GM21390 (cell line): ENCODE data around the gene RTL10.
"Not testable (repeated sequence)": the region's sequence is repeated elsewhere in the genome, so short reads cannot be mapped to it uniquely, and the experiment has no call there.

Experiments used
- ATAC-seq: cut with Tn5 transposase; IDR thresholded peaks from one replicate; pipeline ENCODE4 v1.9.1; 2021; ENCODE audit not compliant: unreplicated experiment

Gene RTL10

DNA sequence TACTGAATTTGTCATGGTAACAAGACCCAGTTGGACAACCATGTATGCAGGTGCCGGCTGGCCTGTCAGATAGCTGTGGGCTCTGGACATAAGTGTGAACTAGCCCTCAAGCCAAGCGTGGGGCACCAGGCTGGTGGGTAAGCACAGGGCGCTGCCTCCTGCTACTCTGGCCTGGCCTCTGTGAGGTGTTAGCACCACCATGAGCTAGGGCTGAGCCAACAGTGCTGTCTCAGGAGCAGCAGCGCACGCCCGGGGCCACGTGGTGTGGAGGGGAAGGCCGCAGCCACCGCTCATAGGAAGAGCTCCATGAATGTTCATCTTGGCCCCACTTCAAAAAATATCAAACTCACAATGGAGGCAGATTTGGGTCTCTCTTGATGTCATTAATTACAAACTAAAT lies 35.3 kb upstream of the RTL10 start:
- no peak for ATAC-seq

DNA sequence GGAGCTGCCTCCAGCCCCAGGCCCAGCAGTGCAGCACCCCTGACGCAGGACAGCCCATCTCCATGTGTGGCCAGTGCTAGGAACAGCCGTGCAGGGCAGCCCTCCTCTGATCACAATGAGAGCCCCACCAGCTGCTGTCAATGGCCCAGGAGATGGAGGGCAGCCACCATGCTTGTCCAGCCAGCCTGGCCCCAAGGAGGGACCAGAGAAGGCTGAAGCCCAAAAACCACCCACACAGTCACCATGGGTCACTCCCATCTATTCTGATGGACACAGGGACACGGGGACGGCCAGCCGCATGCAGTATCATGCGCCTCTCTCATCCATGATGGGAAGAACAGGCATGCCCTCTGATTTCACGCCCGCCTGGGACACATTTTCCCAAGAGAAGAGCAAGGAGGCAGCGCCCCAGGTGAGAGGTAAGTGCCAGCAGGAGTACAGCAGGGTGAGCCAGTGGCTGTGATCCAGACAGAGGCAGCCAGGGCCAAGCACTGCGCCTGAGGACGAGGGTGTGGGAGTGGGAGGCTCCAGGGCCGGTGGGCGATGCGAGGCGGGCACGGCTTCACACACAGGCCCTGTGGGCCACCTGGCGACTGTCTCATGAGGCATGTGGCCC lies 33.6 kb upstream of the RTL10 start:
- no peak for ATAC-seq

DNA sequence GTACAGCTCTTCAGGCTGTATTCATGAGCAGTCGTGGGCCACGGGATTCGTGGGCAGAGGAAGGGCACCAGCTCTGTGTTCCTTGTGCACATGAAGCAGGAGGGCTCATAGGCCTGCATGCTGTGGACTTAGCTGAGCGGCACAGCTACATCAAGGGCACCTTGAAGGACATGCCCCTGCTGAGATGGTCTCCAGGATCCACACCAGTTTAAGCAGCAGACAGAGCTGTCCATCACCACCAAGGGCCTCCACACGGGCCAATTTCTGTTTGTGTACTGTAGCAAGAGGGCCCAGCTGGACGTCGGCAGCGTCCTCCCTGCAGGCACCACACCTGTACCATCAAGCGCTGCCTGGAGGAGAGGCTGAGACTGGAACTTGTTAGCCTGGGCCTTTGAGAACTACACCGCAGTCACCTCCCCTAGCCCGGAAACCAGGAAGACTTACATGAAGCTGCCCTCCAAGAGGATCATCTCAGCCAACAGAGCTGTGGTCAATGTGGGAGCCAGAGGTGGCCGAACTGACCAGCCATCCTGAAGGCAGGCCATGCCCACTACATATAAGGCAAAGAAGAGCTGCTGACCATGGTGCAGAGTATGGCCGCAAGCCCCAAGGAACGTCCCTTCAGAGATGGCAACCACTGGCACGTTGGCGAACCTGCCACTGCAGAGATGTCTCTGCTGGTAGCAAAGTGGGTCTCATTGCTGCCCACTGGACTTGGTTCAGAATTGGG lies 32.7 kb upstream of the RTL10 start:
- ATAC-seq, result no peak

DNA sequence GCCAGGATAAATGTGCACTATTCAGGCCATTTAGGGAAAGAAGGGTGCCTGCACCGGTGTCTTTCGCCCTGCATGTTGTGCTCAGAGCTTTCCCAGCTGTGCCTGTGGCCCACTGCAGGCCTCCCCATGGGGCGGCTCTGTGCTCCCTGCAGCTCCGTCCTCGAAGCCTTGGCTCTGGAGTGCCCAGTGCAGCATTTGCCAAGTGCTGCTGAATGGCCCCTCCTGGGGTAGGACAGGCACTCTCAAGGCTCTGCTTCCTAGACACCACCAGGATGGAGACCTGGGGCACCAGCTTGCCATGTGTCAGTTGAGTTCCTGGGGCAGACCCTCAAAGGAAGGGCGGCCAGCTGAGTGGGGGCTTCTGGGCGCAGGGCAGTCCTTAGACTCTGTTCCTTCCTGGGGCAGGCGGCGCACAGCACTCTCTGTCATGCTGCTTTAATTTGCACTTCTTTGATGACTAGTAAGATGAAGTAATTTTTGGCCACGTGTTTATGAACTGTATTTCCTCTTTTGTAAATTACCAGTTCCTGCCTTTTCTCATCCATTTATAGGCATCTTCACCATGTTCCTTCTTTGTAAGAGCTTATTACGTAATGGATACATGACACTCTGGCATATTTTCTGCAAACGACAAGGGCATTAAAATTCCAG lies 32.1 kb upstream of the RTL10 start:
- no peak for ATAC-seq

DNA sequence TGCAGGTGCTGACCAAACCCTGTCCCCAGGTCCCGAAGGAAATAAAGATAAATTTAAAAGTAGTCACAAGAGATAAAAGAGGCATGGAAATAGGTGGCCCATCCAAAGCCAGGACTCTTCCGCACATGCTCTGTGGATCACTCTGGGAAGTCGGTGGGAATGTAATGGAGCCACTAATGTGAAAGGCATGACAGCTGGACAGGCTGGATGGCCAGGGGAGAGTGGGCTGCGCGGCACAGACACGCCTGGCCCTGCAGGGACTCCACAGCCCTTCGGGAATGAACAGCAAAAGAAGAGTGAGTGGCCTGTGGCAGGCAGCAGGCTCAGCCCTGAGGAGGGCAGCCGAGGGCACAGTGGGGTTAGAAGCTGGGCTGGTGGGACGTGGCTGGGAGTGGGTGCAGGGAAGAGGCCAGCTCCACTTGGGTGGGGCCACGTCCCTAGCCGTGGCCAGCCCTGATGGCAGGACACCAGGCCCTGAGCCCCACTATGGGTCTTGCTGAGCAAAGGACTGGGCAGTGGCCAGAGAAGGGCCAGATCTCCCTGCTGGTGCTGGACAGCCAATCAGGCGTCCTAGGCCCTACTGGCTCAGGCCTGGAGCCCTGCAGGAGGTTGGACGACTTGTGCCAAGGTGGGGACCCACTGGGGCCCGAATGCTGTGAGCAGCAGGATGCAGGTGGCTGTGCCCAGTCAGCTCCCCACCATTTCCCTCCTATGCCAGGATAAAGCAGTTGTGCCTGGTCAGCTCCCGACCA lies 31.3 kb upstream of the RTL10 start:
- no peak for ATAC-seq

DNA sequence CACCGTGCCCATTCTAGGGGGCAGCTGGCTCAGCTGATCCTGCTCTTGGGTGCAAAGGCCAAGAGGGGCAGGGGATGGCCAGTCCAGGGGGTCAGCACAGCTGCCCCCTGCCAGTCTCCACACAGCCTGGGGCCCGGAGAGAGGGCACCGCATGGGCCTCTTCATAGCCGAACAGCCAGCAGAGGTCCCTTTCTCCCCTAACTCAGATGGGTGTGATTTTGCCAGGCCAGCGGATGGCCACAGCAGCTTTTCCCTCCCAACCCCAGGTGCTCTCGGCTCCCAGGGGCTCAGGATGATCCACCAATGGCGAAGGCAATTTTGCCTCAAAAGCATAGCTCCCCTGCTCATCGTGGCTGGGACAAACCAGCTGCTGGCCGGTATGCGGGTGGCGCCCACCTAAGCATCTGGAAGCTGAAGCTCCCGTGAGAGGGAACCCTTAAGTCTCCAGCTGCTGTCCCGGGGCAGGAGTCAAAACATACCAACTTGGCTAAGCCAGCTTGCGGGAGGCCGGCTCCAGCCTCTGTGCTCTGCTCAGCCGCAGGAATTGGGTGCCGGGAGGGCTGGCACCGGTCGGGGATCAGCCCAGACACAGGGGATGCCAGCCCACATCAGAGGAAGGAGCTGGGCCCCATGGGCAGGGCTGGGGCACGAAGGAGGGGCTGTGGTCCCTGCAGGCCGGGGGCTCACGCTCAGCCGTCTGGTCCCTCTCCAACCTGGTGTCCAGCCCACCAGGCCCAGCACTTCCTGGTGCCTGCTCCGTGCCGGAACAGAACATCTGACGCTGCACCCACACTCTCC lies 30.5 kb upstream of the RTL10 start:
- ATAC-seq, result no peak

DNA sequence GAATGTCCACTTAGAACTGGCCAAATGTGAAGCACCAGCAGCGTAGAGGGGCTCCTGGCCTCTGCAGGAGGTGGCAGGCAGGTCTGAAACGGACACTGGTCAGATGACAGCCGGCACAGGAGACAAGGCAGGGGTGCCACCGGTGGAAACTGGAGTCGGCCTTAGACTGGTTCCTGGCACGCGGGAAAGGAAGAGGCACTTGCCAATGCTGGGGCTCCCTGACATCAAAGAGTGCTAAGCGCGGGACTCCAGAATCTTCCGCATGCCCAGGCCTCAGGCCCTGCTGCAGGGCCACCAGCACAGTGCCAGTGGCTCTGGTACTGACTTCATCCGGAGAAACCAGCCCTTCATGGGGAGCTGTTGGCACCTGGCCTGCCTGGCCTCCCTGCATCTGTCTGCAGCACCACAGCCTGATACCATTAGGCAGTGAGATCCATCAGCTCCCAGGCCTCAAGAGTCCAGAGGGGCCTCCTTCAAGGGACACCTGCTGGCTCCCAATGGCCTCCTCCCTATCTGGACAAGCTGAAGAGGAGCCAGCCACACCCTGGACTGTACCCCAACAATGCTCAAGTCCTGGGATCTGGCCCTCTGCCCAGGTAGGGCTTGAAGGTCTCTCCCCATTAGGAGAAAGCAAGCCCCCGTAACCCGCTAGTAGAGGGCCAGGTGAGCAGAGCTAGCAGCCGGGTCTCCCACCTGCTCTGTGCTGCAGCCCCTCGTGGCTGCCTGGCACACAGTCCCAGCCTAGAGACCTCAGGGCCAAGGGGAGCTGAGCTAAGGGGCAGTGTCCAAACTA lies 29.7 kb upstream of the RTL10 start:
- ATAC-seq, result no peak

DNA sequence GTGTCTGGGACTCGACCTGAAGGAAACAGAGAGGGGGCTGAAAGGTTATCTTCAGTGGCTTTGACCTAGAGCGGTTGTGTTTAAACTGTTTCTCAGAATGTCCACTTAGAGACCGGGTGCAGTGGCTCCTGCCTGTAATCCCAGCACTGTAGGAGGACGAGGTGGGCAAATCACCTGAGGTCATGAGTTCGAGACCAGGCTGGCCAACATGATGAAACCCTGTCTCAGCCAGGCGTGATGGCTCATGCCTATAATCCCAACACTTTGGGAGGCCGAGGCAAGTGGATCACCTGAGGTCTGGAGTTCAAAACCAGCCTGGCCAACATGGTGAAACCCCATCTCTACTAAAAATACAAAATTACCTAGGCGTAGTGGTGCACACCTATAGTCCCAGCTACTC lies 28.8 kb upstream of the RTL10 start:
- not testable (repeated sequence) for ATAC-seq

DNA sequence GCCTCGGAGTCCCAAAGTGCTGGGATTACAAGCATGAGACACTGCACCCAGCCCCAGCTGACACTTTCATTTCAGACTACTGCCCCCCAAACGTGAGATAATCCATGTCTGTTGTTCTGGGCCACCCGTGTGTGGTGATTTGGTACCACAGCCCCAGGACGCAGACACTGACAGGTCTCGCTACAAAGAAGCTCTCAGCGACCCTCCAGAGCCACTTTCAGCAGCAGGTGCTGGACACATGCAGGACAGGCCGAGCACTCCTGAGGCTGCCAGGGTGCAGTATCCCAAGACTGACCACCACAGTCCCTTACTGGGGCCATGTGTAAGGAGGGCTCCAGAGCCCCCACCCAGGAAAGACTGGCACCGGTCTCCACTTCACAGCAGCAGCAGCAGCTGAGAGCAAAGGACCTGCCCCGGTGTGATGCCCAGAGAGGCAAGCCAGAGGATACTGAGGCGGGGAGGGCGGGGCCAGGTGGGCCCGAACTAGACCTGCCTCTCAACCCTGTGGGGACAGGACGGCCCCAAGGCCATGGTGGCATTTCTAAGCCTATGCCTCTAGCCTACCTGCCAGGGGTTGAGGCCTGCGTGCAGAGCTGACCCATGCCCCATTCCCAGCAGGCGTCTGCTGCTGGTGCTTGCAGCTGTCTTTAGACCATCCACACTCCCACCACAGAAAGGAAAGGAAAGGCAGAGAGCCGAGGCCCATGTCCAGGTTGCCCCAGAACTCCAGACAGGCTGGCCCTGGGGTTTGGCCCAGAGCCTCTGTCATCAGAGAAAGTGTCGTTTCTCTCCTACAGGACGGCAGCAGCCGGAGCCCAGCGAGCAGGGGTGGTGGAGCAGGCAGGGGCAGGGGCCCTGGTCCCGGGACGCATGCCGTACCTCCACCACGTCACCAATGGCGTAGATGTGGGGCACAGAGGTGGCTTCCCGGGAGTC lies 28.0 kb upstream of the RTL10 start:
- no peak for ATAC-seq

DNA sequence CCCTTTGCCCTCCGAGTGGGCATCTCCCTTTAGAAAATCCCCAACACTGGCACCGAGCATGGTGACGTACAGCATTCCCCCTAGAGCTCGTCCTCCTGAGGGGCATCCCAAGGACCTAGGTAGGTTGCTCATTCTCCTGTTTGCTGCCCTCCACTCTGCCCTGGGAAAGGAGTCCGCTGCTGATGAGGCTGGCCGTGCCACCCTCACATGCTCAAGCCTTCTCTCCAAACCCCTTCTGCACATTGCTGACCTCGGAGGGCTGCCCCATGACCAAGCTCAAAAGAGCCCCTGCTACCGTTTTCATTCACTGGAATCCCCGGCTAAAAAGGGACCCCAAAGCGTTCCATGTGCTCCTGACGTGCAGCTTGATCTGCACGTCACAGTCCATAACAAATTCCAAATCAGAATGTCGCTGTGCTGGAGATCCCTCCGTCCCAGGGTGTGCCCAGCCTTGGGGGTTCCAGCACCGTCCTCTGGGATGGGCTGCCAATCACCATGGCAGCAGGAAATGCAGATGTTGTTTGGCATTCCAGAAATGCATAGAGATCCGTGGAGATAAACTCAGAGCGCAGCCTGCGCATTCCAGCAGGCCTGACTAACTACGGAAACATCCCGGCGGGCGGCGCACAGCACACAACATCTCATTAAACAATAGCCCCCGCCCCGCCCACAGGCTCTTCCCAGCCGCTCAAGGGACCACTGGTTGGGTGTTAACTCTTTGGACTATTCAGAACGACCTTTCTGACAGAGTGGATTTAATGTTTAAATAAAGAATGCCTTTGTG lies 26.3 kb upstream of the RTL10 start:
- no peak for ATAC-seq

DNA sequence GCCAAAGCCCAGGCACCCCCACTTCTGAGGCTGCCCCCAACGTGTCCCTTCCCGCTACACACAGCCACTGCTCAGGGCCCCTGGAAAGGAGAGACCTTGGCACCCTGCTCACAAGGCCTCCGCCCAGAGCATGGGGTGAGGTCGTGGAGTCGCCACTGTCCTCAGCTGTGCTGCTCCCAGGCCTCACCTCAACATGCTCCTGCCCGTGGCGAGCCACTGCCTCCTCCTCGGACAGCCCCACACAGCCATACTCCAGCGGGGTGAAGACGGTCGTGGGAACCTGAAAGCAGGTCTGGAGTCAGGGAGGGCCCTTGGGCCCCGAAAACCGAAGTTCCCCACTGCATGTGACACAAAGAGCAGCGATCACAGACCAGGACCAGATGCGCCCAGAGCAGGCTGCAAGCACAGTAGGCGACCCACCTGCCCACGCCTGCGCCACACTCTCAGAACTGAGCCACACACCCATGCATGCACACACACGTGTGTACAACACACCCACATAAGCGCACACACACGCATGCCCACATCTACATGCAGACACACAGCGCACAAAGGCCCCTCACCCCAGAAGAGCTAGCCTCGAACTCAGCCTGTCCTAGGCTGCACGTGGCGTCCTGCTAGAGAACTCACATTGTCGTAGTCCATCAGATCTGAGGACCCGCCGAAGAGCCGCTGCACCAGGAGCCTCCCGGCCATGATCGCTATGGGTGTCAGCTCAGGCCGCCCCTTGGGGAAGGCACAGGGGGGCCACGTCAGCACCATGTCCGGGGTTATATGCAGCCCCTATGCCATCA lies 25.5 kb upstream of the RTL10 start:
- no peak for ATAC-seq

DNA sequence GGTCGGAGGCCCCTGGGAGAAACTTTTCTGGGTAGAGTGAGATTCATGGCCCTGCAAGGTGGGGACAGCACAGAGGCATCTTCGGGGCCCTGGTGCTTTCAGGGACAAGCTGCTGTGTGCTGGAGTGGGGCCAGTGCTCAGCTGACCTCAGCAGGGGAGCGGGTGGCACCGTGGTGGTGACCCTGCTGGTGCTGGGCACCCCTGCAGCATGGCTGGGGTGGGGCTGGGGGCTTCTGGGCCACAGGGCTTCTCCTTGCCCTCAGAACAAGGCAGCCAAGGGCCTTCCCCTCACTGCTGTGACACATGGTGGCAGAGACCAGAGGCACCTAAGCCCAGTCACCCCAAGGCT lies 24.9 kb upstream of the RTL10 start:
- ATAC-seq, result no peak

DNA sequence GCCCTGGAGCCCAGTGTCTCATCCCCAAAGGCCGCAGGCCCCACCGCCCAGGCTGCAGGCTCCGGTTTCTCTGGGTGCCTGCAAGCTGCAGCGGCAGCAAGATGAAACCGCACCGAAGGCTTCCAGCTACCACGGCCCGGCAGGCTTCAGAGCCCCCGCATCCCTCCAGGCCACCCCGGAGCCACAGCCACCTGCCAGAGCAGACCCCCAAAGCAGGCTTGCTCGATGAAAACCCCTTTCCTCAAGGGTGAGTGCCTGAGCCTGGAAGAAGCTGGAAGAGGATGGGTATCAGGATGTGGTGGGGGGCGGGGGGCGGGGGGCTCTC lies 24.5 kb upstream of the RTL10 start:
- no peak for ATAC-seq

DNA sequence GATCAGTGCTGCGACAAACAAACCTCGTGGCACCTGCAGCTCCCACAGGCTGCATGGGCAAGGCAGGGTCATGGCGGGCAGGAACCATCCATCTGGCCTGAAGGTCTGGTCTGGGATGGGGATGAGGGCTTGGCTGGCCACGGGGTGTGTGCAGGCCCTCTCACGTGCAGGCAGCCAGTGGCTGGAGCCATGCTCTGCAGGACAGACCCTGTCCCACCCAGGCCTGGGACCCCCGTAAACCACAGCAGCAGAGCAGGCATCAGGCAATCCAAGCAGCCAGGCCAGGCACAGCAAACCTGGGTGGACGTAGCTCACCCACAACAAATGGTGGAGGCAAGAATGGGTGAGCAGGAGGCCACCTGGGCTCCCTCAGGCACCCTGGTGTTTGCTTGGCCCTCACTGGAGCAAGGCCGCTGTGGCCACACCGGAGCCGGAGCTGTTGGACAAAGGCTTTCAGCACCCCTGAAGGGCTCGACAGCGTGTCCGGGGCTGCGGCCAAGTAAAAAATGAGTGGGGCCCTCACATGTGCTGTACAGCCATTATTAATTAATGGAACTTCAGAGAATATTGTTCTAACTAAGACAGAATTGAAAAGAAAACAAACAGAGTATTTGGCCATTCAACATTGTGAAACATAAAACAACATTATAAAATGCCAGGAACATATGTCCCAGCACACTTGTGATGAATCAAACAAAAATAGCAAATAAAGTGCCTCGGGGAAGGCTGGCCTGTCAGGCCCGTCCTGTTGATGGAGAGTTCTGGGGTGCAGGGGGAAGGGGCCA lies 24.0 kb upstream of the RTL10 start:
- no peak for ATAC-seq

DNA sequence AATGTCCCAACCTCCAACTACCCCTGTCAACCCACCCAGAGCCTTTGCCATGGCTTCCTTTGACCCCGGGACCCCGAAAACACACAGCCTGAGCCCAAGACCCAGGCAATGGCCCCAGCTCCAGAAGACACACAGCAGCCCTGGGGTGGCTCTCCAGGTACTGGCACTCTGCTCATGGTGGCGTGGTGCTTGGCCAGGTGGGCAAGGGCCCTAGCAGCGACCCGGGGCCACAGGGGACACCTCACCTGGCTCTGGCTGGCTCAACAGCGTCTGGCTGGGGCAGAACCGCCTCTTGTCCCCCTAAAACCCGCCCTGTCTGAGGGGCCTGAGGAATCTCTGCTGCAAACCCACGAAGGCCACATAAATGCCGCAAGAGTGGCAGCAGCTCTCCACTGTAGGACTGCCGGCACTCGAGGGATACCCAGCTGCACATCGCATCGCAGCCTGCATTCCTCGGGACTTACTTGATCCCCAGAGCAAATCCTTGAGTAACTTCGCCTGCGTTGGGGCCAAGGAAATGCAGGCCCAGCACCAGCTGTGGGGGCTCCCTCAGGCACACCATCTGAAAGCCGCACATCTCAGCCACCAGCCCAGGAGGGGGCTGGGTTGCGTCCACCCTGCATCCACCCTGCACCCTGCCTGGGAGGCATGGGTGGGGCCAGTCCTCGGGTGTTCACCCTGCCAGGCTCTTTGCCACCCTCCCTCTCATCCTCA lies 23.1 kb upstream of the RTL10 start:
- ATAC-seq, result no peak

DNA sequence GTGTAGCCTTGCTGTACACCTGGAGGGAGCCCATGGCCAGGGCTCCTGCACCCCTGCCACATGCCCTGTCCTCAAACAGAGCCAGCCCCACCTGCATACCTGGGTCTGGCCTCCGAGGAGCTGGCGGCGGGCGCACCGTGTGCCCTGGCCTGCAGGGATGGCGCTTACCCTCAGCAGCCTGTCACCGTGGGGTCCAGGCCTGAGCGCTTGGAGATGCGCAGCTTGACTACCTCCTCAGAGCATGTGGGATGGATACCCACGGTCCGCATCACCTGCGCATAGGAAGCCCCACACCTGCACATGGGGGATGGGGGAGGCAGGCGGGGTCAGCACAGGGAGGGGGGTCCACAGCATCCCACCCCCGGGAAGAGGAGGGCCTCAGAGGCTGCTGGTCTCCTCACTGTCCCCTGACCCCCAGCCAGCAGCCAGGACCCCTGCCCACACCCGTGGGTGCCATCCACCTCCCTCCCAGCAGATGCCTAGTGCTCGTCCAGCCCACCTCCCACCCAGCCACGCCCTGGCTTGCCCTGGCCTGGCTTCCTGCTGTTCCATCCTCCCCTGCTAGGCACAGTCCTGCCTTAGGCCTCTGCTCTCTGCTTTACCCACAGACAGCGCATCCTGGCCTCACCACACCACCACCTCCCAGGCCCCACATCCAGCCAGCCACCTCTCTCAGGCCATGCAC lies 22.4 kb upstream of the RTL10 start:
- no peak for ATAC-seq
